MCF 10A (cell line): ENCODE data around the gene FSD1L. TPM values are rescaled to one million over a fixed set of nuclear protein-coding genes. Genes with fewer than 3 reads are reported as not detected.
A peak's percentile ranks its signal among the peaks of the same experiment; 100 is the strongest.

Experiments used
- BruUV-seq: library from RNA; stranded (reverse); fragments of 400-500 nt; replicated peaks from 2 replicates; lab custom pipeline; 2021; lab: Mats Ljungman, UMichigan
- CTCF ChIA-PET: fragments of 300-600 bp; sonication (Branson Sonifier 250); formaldehyde crosslinking; extraction: SDS; loops from one replicate; lab custom pipeline; 2021; ENCODE audit warnings: antibody characterized with exemption, inconsistent platforms; lab: Yijun Ruan, JAX
- POLR2A ChIA-PET: fragments of 300-600, 350-650 bp; sonication (Branson Sonifier 250); formaldehyde crosslinking; extraction: SDS; loops from one replicate; lab custom pipeline; 2020; ENCODE audit warnings: antibody characterized with exemption, inconsistent platforms; lab: Yijun Ruan, JAX
- DNase-seq: peaks from one replicate; pipeline ENCODE4 v3.0.0-alpha.2; 2018; ENCODE audit not compliant: unreplicated experiment
- H3K27ac Mint-ChIP-seq: one replicate; pipeline ENCODE4 v1.8.0; 2022; ENCODE audit warnings: mild to moderate bottlenecking, low read depth, mixed read lengths; ENCODE audit not compliant: unreplicated experiment
- H3K27me3 Mint-ChIP-seq: one replicate; pipeline ENCODE4 v1.8.0; 2022; ENCODE audit warnings: mixed read lengths; ENCODE audit not compliant: insufficient read depth, unreplicated experiment
- H3K36me3 Mint-ChIP-seq: one replicate; pipeline ENCODE4 v1.8.0; 2022; ENCODE audit warnings: mild to moderate bottlenecking, moderate library complexity, mixed read lengths; ENCODE audit not compliant: insufficient read depth, unreplicated experiment
- H3K4me1 Mint-ChIP-seq: one replicate; pipeline ENCODE4 v1.8.0; 2022; ENCODE audit warnings: mixed read lengths; ENCODE audit not compliant: insufficient read depth, unreplicated experiment
- H3K4me3 Mint-ChIP-seq: one replicate; pipeline ENCODE4 v1.8.0; 2022; ENCODE audit warnings: mild to moderate bottlenecking, moderate library complexity, mixed read lengths; ENCODE audit not compliant: unreplicated experiment
- H3K9me3 Mint-ChIP-seq: one replicate; pipeline ENCODE4 v1.8.0; 2022; ENCODE audit warnings: mixed read lengths; ENCODE audit not compliant: unreplicated experiment
- CTCF ChIP-seq: fragments of 200-600 bp; IDR thresholded peaks from one replicate; pipeline ENCODE4 v1.8.0; 2022; ENCODE audit warnings: antibody characterized with exemption, mild to moderate bottlenecking; ENCODE audit not compliant: unreplicated experiment
- intact Hi-C: fragments of 100-400 bp; cut with micrococcal nuclease; formaldehyde crosslinking; loops from 2 replicates; pipeline ENCODE4 v1.14.1; 2022
- total RNA-seq: library from RNA; stranded (reverse); gene quantifications from 2 replicates; pipeline ENCODE4 v1.2.3, GENCODE V29; 2022

FSD1L gene
- total RNA-seq, 1 experiment from 2014 or later, result 7.2 TPM

- no peaks in the 10 kb centered on the region for H3K36me3 Mint-ChIP-seq
- TF ChIP-seq CTCF, result peak; percentile 50
- DNase-seq, result peak; percentile 32
- no peaks in the 10 kb centered on the region for H3K27me3 Mint-ChIP-seq
- intact Hi-C loops, result loop anchor here (5.0 kb wide), 1 partner anchor 131 kb away; the partner anchor contains the start of gene FKTN
- no TSS peak for BruUV-seq
- ChIA-PET CTCF (interaction anchor here (0.6 to 2.3 kb wide), 9 partner anchors 9 to 293 kb away, joined by 3 to 7 read pairs (median 3); no protein-coding TSS in a partner anchor), POLR2A (no interaction called here)
- H3K4me1 Mint-ChIP-seq, result no peaks in the 10 kb centered on the region
- no peaks in the 10 kb centered on the region for H3K9me3 Mint-ChIP-seq
- no peak overlapping the region for H3K4me3 Mint-ChIP-seq
- H3K27ac Mint-ChIP-seq, result no peak overlapping the region
These were observed 21.9 kb upstream of the FSD1L start for GRCh38 chr9:105425816-105426433.

- Mint-ChIP-seq H3K9me3 (no peaks in the 10 kb centered on the region), H3K27me3 (no peaks in the 10 kb centered on the region), H3K4me1 (no peaks in the 10 kb centered on the region), H3K36me3 (no peaks in the 10 kb centered on the region), H3K4me3 (no peak overlapping the region), H3K27ac (no peak overlapping the region)
- POLR2A ChIA-PET, result no interaction called here
- TF ChIP-seq CTCF, result no peak
- no TSS peak for BruUV-seq
- no peak for DNase-seq
- CTCF ChIA-PET, result interaction anchor here (0.7 to 2.3 kb wide), 4 partner anchors 8 to 258 kb away, joined by 3 to 7 read pairs (median 4); no protein-coding TSS in a partner anchor
- intact Hi-C loops, result loop anchor here (5.0 kb wide), 1 partner anchor 131 kb away; the partner anchor contains the start of gene FKTN
These were observed 21.2 kb upstream of the FSD1L start for GRCh38 chr9:105426657-105427056.

- BruUV-seq, result no TSS peak
- TF ChIP-seq CTCF, result no peak
- intact Hi-C loops, result no loop called here
- H3K27me3 Mint-ChIP-seq, result no peaks in the 10 kb centered on the region
- DNase-seq, result no peak
- ChIA-PET POLR2A (interaction anchor here (0.9 kb wide), 1 partner anchor 15 kb away, joined by 3 read pairs; no protein-coding TSS in a partner anchor), CTCF (interaction anchor here (0.5 to 1.8 kb wide), 8 partner anchors 11 to 283 kb away, joined by 3 to 5 read pairs (median 3); no protein-coding TSS in a partner anchor)
- H3K27ac Mint-ChIP-seq, result no peak overlapping the region
- H3K36me3 Mint-ChIP-seq, result no peaks in the 10 kb centered on the region
- peaks cover 8% of the 10 kb centered on the region for H3K9me3 Mint-ChIP-seq
- H3K4me3 Mint-ChIP-seq, result no peak overlapping the region
- no peaks in the 10 kb centered on the region for H3K4me1 Mint-ChIP-seq
These were observed 16.2 kb upstream of the FSD1L start for GRCh38 chr9:105431424-105432246.
